GM19025 (cell line): ENCODE data around the gene MYL11.

Source experiments
- ATAC-seq: cut with Tn5 transposase; IDR thresholded peaks from one replicate; pipeline ENCODE4 v1.9.1; 2021; ENCODE audit warnings: mild to moderate bottlenecking, low read depth, moderate library complexity; ENCODE audit not compliant: unreplicated experiment

MYL11 gene

DNA sequence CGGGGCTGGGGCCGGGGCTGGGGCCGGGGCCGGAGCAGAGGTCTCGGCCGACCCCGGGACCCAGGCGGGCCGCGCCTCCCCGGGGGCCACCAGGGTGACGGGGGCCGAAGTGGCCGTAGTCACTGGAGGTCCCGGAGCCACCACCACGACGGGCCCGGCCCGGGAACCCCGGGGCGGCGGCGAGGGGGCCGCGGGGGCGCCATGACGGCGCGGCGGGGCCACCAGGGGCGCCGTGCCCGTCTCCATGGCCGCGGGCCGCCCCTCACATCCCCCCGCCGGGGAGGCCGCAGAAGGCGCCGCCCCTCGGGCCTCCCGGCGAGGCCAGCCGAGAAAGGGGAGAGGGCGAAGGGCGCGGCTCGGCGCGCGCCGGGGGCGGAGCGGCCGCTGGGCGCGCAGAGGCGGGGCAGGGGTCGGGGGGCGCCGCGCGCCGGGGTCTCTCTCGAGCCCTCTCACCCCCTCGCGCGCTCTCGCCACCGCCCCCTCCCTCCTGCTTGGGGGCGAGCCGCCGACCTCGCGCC is 4.6 kb upstream of the MYL11 start:
- ATAC-seq: peak; percentile 4

DNA sequence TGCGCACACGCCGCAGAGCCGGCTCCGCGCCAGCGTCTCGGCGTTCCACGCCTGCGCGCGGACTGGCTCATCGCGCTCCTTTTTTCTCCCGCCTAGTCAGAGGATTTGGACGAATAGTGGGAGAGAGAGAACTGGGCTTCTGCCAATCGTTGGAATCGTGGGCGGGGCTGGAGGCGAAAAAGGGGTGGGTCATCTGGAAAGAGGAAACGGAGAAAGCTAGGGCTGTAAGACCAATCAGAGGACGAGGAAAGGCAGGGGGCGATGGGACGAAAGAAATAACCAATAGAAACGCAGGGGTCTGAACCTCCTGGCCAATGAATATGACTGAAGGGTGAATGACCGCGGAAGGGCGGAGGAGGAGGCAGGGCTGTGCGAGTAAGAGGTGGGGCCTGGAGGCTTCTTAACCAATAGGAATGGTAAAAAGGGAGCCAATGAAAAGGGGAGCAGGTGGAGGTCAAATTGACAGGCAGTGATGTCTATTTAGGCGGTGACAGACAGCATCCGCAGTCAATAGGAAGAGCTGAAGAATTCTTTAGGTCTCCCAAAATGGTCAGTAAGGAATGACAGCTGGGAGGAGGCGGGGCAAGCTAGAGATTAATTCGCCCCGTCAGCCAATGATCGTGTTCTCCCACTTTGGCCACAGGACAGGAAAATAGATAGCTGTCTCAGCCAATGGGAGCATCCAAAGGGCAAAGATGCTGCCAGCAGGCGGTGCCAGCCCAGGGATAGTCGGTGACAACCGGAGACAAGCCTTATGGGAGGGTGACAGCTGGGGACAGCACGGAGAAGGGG is 4.0 kb upstream of the MYL11 start, which contains the start of gene TBC1D10B:
Gene TBC1D10B, minus strand, starts transcription at position 39 of the 792 bp plus-strand sequence. CDS start 311 bp downstream, outside the sequence.
- peak; percentile 66 for ATAC-seq

- no peak for ATAC-seq
These were observed 3.3 kb upstream of the MYL11 start for GRCh38 chr16:30371248-30371816.

DNA sequence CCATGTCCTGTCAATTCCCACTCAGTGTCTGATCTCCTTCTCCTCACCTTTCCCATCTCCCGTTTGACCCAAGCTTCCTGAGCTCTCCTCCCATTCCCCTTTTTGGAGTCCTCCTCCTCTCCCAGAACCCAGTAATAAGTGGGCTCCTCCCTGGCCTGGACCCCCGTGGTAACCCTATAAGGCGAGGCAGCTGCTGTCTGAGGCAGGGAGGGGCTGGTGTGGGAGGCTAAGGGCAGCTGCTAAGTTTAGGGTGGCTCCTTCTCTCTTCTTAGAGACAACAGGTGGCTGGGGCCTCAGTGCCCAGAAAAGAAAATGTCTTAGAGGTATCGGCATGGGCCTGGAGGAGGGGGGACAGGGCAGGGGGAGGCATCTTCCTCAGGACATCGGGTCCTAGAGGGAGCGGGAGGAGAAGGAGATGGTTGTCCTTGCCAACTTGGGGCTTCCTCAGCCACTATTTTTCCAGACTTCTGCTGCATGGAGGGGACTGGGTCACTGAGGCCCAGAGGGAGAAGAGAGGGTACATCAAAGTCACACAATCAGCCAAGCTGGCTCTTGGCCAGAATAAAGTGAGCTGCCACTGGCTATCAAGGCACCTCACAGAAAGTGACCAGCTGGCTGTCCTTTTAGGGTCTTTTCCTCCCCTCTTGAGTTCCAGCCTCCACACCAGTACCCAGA is 2.4 kb upstream of the MYL11 start:
- no peak for ATAC-seq

GRCh38 chr16:30372725-30373124 is 1.9 kb upstream of the MYL11 start:
- ATAC-seq: no peak

GRCh38 chr16:30375864-30376263 is 1.3 kb downstream of the MYL11 start:
- ATAC-seq: no peak

DNA sequence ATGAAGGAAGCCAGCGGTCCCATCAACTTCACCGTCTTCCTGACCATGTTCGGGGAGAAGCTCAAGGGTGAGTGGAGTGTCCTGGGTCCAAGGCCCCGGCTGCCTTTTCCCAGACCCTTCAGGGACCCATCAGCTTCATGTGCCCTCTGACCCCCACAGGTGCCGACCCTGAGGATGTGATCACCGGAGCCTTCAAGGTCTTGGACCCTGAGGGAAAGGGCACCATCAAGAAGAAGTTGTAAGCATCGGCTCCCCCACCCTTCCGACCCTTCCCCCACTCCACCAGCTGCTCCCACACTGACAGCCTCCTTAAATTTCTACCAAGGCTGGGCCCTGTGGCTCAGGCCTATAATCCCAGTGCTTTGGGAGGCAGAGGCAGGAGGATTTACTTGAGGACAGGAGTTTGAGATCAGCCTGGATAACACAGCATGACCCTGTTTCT is 1.9 kb downstream of the MYL11 start:
- no peak for ATAC-seq

DNA sequence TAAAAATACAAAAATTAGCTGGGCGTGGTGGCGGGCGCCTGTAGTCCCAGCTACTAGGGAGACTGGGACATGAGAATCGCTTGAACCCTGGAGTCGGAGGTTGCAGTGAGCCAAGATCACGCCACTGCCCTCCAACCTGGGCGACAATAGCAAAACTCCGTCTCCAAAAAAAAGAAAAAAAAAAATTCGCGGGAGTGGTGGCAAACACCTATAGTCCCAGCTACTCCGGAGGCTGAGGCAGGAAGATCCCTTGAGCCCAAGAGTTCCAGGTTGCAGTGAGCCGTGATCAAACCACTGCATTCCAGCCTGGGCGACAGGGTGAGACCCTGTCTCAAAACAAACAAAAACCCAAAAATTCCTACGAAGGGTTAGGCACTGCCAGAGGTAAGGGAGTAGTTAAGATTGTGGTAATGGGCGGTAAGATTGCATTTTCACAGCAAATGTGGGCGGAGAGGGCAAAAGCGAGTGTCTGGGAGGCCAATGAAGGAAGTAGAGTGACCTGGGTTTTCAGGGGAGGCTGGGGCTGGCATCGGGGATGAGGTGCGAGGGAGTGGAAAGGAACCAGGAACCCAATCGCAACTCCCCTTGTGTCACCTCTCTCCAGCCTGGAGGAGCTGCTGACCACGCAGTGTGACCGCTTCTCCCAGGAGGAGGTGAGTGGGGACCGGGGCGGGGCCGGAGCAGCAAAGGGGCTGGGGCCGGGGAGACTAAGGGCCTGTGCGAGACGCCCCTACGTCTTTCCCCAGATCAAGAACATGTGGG is 2.6 kb downstream of the MYL11 start:
- no peak for ATAC-seq

DNA sequence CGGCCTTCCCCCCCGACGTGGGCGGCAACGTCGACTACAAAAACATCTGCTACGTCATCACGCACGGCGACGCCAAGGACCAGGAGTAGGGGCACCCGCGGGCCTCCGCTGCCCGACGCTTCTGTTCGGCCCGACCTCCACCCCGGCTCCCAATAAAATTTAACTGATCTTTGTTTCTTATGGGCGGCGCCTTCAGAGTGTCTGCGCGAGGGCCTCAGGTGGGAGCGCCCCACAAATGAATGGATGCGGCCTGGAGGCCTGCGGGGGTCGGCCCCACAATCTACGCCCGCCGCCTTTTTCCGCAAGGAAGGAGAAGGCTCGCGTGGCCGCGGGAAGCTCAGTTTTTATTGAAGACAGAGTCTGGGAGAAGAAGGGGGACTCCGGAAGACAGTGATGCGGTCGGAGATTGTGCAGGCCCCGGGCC is 3.2 kb downstream of the MYL11 start:
- peak; percentile 31 for ATAC-seq

GRCh38 chr16:30378236-30379157 is 3.9 kb downstream of the MYL11 start:
- peak; percentile 91 for ATAC-seq

GRCh38 chr16:30379158-30379783 is 4.7 kb downstream of the MYL11 start:
- ATAC-seq: no peak

- ATAC-seq: no peak
These were observed 5.6 kb downstream of the MYL11 start for GRCh38 chr16:30380072-30380802.

- ATAC-seq: no peak
These were observed 6.2 kb downstream of the MYL11 start for GRCh38 chr16:30380803-30381208.

DNA sequence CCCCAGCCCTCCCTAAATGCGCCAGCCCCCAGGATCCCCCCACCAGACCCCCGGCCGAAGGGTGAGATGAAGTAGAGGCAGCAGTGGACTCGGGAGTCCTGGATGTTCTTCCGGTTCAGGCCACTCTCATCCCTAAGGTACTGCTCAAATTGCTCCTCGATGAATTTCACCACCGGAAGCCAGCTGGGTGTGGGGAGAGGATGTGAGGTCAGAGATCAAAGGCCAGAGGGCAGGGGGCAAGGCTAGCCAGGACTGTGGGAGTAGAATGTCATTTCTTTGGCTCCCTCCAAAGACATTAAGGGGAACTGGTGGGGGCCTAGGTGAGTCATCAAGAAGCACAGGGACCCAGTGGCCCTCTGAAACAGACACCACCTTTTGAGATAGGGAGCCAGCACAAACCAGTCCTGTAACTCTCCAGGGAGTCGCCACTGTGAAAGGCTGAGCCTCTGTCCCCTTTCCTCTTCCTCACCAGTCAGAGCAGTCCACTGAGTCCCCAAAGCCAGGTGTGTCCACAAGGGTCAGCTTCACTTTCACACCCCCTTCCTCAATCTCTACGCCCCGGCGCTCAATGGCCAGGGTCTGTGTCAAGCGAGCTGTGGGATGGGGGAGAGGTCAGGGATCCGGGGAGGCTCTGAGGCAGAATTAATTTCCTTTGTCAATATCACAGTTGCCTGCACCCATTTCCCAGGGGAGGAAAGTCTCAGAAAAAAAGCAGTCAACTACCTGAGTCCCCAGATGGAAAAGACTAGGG is 6.9 kb downstream of the MYL11 start:
- ATAC-seq: no peak

GRCh38 chr16:30382111-30382881 is 7.7 kb downstream of the MYL11 start, which contains the start of gene SEPTIN1:
Gene SEPTIN1, minus strand, starts transcription at chr16:30382561. Its CDS starts 19 bp downstream, at chr16:30382542.
- ATAC-seq: no peak

GRCh38 chr16:30383521-30383920 is 8.9 kb downstream of the MYL11 start:
- no peak for ATAC-seq
